Karpas-422 (cell line): ENCODE data around the gene ZW10. TPM values are rescaled to one million over a fixed set of nuclear protein-coding genes. Genes with fewer than 3 reads are reported as not detected.
"Not testable (repeated sequence)": the region's sequence is repeated elsewhere in the genome, so short reads cannot be mapped to it uniquely, and the experiment has no call there.

Source experiments
- DNase-seq: peaks from one replicate; pipeline ENCODE4 v3.0.0-alpha.2; 2015
- H2AFZ ChIP-seq: fragments of 200-600 bp; sonication (generic); 2 replicates; pipeline ENCODE4 v1.6.1; 2014; ENCODE audit warnings: antibody characterized with exemption, low read length, mixed read lengths
- H3K27ac ChIP-seq: fragments of 200-600 bp; sonication (generic); 2 replicates; pipeline ENCODE4 v1.5.1; 2014; ENCODE audit warnings: mild to moderate bottlenecking, low read length, moderate library complexity
- H3K27me3 ChIP-seq: fragments of 200-600 bp; sonication (generic); 2 replicates; pipeline ENCODE4 v1.6.1; 2014; ENCODE audit warnings: low read length, mixed read lengths
- H3K36me3 ChIP-seq: fragments of 200-600 bp; sonication (generic); 2 replicates; pipeline ENCODE4 v1.6.1; 2014; ENCODE audit warnings: low read length, mixed read lengths; ENCODE audit not compliant: insufficient read depth
- H3K4me1 ChIP-seq: fragments of 200-600 bp; sonication (generic); 2 replicates; pipeline ENCODE4 v1.6.1; 2014; ENCODE audit warnings: mild to moderate bottlenecking, low read length, mixed read lengths
- H3K4me2 ChIP-seq: fragments of 200-600 bp; sonication (generic); 2 replicates; pipeline ENCODE4 v1.6.1; 2014; ENCODE audit warnings: low read length, low read depth, mild to moderate bottlenecking; ENCODE audit not compliant: poor library complexity, severe bottlenecking
- H3K4me3 ChIP-seq: fragments of 200-600 bp; sonication (generic); 2 replicates; pipeline ENCODE4 v1.5.1; 2014; ENCODE audit warnings: mild to moderate bottlenecking, antibody characterized with exemption, low read length, mixed read lengths
- H3K79me2 ChIP-seq: fragments of 200-600 bp; sonication (generic); 2 replicates; pipeline ENCODE4 v1.6.1; 2014; ENCODE audit warnings: mild to moderate bottlenecking, low read length, mixed read lengths
- H3K9ac ChIP-seq: fragments of 200-600 bp; sonication (generic); 2 replicates; pipeline ENCODE4 v1.6.0; 2014; ENCODE audit warnings: low read length
- H3K9me2 ChIP-seq: fragments of 200-600 bp; sonication (generic), shearing (Covaris generic); replicated peaks from 2 replicates; pipeline ENCODE4 v1.6.0; 2014; ENCODE audit warnings: mild to moderate bottlenecking, low read length, moderate library complexity; ENCODE audit not compliant: insufficient read depth
- H3K9me3 ChIP-seq: fragments of 300-700, 200-600 bp; sonication (generic); 2 replicates; pipeline ENCODE4 v1.6.1; 2014; ENCODE audit warnings: low read length, mixed read lengths
- H4K20me1 ChIP-seq: fragments of 200-600 bp; sonication (generic); 2 replicates; pipeline ENCODE4 v1.6.1; 2014; ENCODE audit warnings: mild to moderate bottlenecking, antibody characterized with exemption, low read length, low read depth; ENCODE audit not compliant: insufficient read depth
- total RNA-seq: library from RNA; depleted of rRNA; stranded (reverse); fragments of >200 nt; shearing (Covaris generic); gene quantifications from 2 replicates; pipeline ENCODE4 v1.2.3, GENCODE V29; 2014; ENCODE audit warnings: low replicate concordance

Gene ZW10
- total RNA-seq, 1 experiment from 2014 or later, result 11.4 TPM

- H3K9ac ChIP-seq, result no peak overlapping the region
- no peak overlapping the region for H2AFZ ChIP-seq
Measured at GRCh38 chr11:113778111-113778910, 4.8 kb upstream of the ZW10 start.

GRCh38 chr11:113774174-113774503, 647 bp upstream of the ZW10 start:
- Histone ChIP-seq H3K4me1 (peaks cover 27% of the 10 kb centered on the region), H3K4me2 (peak overlapping the region; percentile 52), H3K4me3 (peak overlapping the region; percentile 77), H2AFZ (peak overlapping the region; percentile 30; the same call in 1 of the 2 replicates), H3K36me3 (no peaks in the 10 kb centered on the region), H4K20me1 (no peaks in the 10 kb centered on the region), H3K9me2 (no peaks in the 10 kb centered on the region), H3K27ac (no peak overlapping the region), H3K9ac (peak overlapping the region; percentile 18; the same call in 1 of the 2 replicates), H3K9me3 (no peaks in the 10 kb centered on the region), H3K79me2 (peaks cover 25% of the 10 kb centered on the region), H3K27me3 (no peaks in the 10 kb centered on the region)
- DNase-seq, result no peak

More at GRCh38 chr11:113778111-113778910, 4.8 kb upstream of the ZW10 start:
- peaks cover 19% of the 10 kb centered on the region for H3K4me1 ChIP-seq
- DNase-seq, result no peak
- no peak overlapping the region for H3K4me2 ChIP-seq
- peaks cover 2% of the 10 kb centered on the region for H3K79me2 ChIP-seq
- H3K9me2 ChIP-seq, result no peaks in the 10 kb centered on the region
- H3K4me3 ChIP-seq, result no peak overlapping the region
- no peaks in the 10 kb centered on the region for H3K27me3 ChIP-seq
- no peak overlapping the region for H3K27ac ChIP-seq
- no peaks in the 10 kb centered on the region for H3K36me3 ChIP-seq
- no peaks in the 10 kb centered on the region for H4K20me1 ChIP-seq
- no peaks in the 10 kb centered on the region for H3K9me3 ChIP-seq

GRCh38 chr11:113773092-113773415, 438 bp downstream of the ZW10 start:
- H3K36me3 ChIP-seq, result no peaks in the 10 kb centered on the region
- peak overlapping the region; percentile 62 for H3K4me2 ChIP-seq
- no peaks in the 10 kb centered on the region for H3K27me3 ChIP-seq
- H3K4me1 ChIP-seq, result peaks cover 27% of the 10 kb centered on the region
- no peak for DNase-seq
- peak overlapping the region; percentile 77 for H3K4me3 ChIP-seq
- H2AFZ ChIP-seq, result no peak overlapping the region; the same call in 1 of the 2 replicates
- peak overlapping the region; percentile 76 for H3K9ac ChIP-seq
- peaks cover 28% of the 10 kb centered on the region for H3K79me2 ChIP-seq
- no peaks in the 10 kb centered on the region for H3K9me2 ChIP-seq
- H3K9me3 ChIP-seq, result no peaks in the 10 kb centered on the region
- H4K20me1 ChIP-seq, result no peaks in the 10 kb centered on the region
- no peak overlapping the region for H3K27ac ChIP-seq

- H3K4me2 ChIP-seq, result peak overlapping the region; percentile 62
- peaks cover 35% of the 10 kb centered on the region for H3K79me2 ChIP-seq
- H3K9ac ChIP-seq, result no peak overlapping the region
Measured at GRCh38 chr11:113771964-113772363, 1.5 kb downstream of the ZW10 start.

GRCh38 chr11:113764527-113765219, 8.8 kb downstream of the ZW10 start:
- no peak overlapping the region for H2AFZ ChIP-seq
- H4K20me1 ChIP-seq, result no peaks in the 10 kb centered on the region
- H3K36me3 ChIP-seq, result peaks cover 4% of the 10 kb centered on the region; the same call in 1 of the 2 replicates
- no peaks in the 10 kb centered on the region for H3K27me3 ChIP-seq
- no peak overlapping the region for H3K27ac ChIP-seq
- DNase-seq, result no peak
- H3K4me2 ChIP-seq, result no peak overlapping the region
- no peaks in the 10 kb centered on the region for H3K9me3 ChIP-seq
- no peaks in the 10 kb centered on the region for H3K9me2 ChIP-seq
- H3K9ac ChIP-seq, result no peak overlapping the region
- no peaks in the 10 kb centered on the region for H3K4me1 ChIP-seq
- peaks cover 31% of the 10 kb centered on the region for H3K79me2 ChIP-seq
- H3K4me3 ChIP-seq, result no peak overlapping the region

More at GRCh38 chr11:113771964-113772363, 1.5 kb downstream of the ZW10 start:
- Histone ChIP-seq H3K9me2 (no peaks in the 10 kb centered on the region), H3K4me3 (peak overlapping the region; percentile 77; the same call in 1 of the 2 replicates), H3K27me3 (no peaks in the 10 kb centered on the region), H2AFZ (no peak overlapping the region), H3K4me1 (peaks cover 27% of the 10 kb centered on the region), H3K36me3 (0 out of 2 replicates have a peak, but pooled peaks cover 4% of the 10 kb centered on the region), H3K27ac (no peak overlapping the region), H3K9me3 (no peaks in the 10 kb centered on the region), H4K20me1 (no peaks in the 10 kb centered on the region)
- DNase-seq, result no peak

- H3K36me3 ChIP-seq, H3K9me2 ChIP-seq, H2AFZ ChIP-seq, H4K20me1 ChIP-seq, H3K4me3 ChIP-seq, DNase-seq, H3K27ac ChIP-seq, H3K9me3 ChIP-seq, H3K9ac ChIP-seq, H3K27me3 ChIP-seq, H3K4me1 ChIP-seq, H3K4me2 ChIP-seq: not testable (repeated sequence)
- H3K79me2 ChIP-seq, result peaks cover 25% of the 10 kb centered on the region
Measured at GRCh38 chr11:113763040-113763439, 10.5 kb downstream of the ZW10 start.

- no peak overlapping the region for H3K27ac ChIP-seq
- no peaks in the 10 kb centered on the region for H4K20me1 ChIP-seq
- peaks cover 10% of the 10 kb centered on the region; the same call in 1 of the 2 replicates for H3K79me2 ChIP-seq
- no peaks in the 10 kb centered on the region for H3K9me3 ChIP-seq
- H3K27me3 ChIP-seq, result no peaks in the 10 kb centered on the region
- no peaks in the 10 kb centered on the region for H3K4me1 ChIP-seq
- H3K4me3 ChIP-seq, result no peak overlapping the region
- no peak overlapping the region for H3K4me2 ChIP-seq
- DNase-seq, result no peak
- peaks cover 2% of the 10 kb centered on the region for H3K36me3 ChIP-seq
- H3K9ac ChIP-seq, result no peak overlapping the region
- H2AFZ ChIP-seq, result no peak overlapping the region
- H3K9me2 ChIP-seq, result no peaks in the 10 kb centered on the region
Measured at GRCh38 chr11:113760241-113760640, 13.3 kb downstream of the ZW10 start.

- Histone ChIP-seq H2AFZ (no peak overlapping the region), H3K9me2 (no peaks in the 10 kb centered on the region), H3K27me3 (no peaks in the 10 kb centered on the region), H3K9me3 (no peaks in the 10 kb centered on the region), H3K4me3 (no peak overlapping the region), H3K36me3 (peaks cover 9% of the 10 kb centered on the region; the same call in 1 of the 2 replicates), H4K20me1 (no peaks in the 10 kb centered on the region), H3K79me2 (no peaks in the 10 kb centered on the region), H3K27ac (no peak overlapping the region), H3K4me2 (no peak overlapping the region), H3K9ac (no peak overlapping the region), H3K4me1 (no peaks in the 10 kb centered on the region)
- DNase-seq, result no peak
Measured at GRCh38 chr11:113752932-113753331, 20.6 kb downstream of the ZW10 start.
